Smooth muscle cell (in vitro differentiated cells): Measurements from ENCODE around the gene APOO. TPM values are rescaled to one million over a fixed set of nuclear protein-coding genes. Genes with fewer than 3 reads are reported as not detected.

Source experiments
- DNase-seq: peaks from one replicate; lab custom pipeline; 2025; ENCODE audit not compliant: unreplicated experiment; lab: John Stamatoyannopoulos, UW
- H2AFZ ChIP-seq: fragments of 200-600 bp; sonication (generic); 2 replicates; pipeline ENCODE4 v1.6.0; 2016; ENCODE audit warnings: antibody characterized with exemption, low read depth, mild to moderate bottlenecking
- H3F3A ChIP-seq: fragments of 200-600 bp; sonication (generic); 2 replicates; pipeline ENCODE4 v1.6.0; 2017; ENCODE audit warnings: antibody characterized with exemption, low read depth
- H3K27ac ChIP-seq: fragments of 200-600 bp; sonication (generic); 2 replicates; pipeline ENCODE4 v1.5.1; 2016; ENCODE audit warnings: low read depth, mild to moderate bottlenecking
- H3K27me3 ChIP-seq: fragments of 200-600 bp; sonication (generic); 2 replicates; pipeline ENCODE4 v1.6.1; 2016; ENCODE audit warnings: low read depth, mild to moderate bottlenecking
- H3K36me3 ChIP-seq: fragments of 200-600 bp; sonication (generic); 2 replicates; pipeline ENCODE4 v1.5.1; 2016; ENCODE audit warnings: low read depth
- H3K4me1 ChIP-seq: fragments of 200-600 bp; sonication (generic); 2 replicates; pipeline ENCODE4 v1.5.1; 2016; ENCODE audit warnings: low read depth
- H3K4me2 ChIP-seq: fragments of 200-600 bp; sonication (generic); 2 replicates; pipeline ENCODE4 v1.6.0; 2016; ENCODE audit warnings: mild to moderate bottlenecking
- H3K4me3 ChIP-seq: fragments of 200-600 bp; sonication (generic); 2 replicates; pipeline ENCODE4 v1.5.1; 2016; ENCODE audit warnings: mild to moderate bottlenecking
- H3K79me2 ChIP-seq: fragments of 200-600 bp; sonication (generic); 2 replicates; pipeline ENCODE4 v1.6.0; 2016; ENCODE audit warnings: low read depth, mild to moderate bottlenecking
- H3K9ac ChIP-seq: fragments of 200-600 bp; sonication (generic); 2 replicates; pipeline ENCODE4 v1.6.0; 2016; ENCODE audit warnings: low read depth
- H3K9me3 ChIP-seq: fragments of 200-600 bp; sonication (generic); replicated peaks from 2 replicates; pipeline ENCODE4 v1.5.1; 2016; ENCODE audit warnings: low read depth
- H4K20me1 ChIP-seq: fragments of 200-600 bp; sonication (generic); 2 replicates; pipeline ENCODE4 v1.6.0; 2016; ENCODE audit warnings: low read depth
- CTCF ChIP-seq: fragments of 200-600 bp; sonication (generic); IDR thresholded peaks from 2 replicates; pipeline ENCODE4 v1.5.1; 2017; ENCODE audit warnings: borderline replicate concordance, mild to moderate bottlenecking, antibody characterized with exemption; ENCODE audit not compliant: insufficient read depth, poor library complexity, severe bottlenecking
- WGBS: methylation state at CpG from one replicate; pipeline ENCODE4 v1.1.7; 2016; ENCODE audit warnings: low lambda C conversion rate; 5-methylcytosine and 5-hydroxymethylcytosine counted together
- polyA plus RNA-seq: library from polyadenylated mRNA; unstranded; fragments of >200 nt; fragmentation: Nextera tagmentation; extraction: Ambion mirVana; gene quantifications from 2 replicates; pipeline ENCODE4 v1.2.1, GENCODE V29; 2016
- total RNA-seq: library from RNA; depleted of rRNA; stranded (reverse); fragments of >200 nt; gene quantifications from 2 replicates; pipeline ENCODE4 v1.2.3, GENCODE V29; 2014

The APOO gene
- total and polyA plus RNA-seq, 2 experiments from 2014 or later = 38.7 to 54.3 TPM

DNA sequence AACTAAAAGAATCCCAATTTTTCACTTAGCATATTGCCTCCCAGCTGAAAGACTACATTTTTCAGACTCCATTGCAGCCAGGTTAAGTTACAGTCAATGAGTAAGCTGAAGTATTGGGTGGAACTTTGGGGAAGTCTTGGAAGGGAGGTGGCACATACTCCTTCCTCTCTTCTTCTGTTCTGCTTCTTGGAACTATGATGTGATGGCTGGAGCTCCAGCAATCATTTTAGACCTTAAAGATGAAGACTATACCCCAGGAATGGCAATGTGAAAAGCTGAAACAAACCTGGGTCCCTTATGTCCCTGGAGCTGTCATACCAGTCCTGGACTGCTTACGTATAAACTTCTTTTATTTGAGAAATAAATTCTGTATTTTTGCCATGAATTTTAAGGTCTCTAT lies 93.9 kb downstream of the APOO start:
- Histone ChIP-seq H3K79me2 (no peaks in the 10 kb centered on the region), H3K4me2 (no peak overlapping the region), H4K20me1 (no peaks in the 10 kb centered on the region), H3K4me1 (no peaks in the 10 kb centered on the region), H3K4me3 (no peak overlapping the region), H3K36me3 (no peaks in the 10 kb centered on the region), H3F3A (no peaks in the 10 kb centered on the region), H3K27ac (no peak overlapping the region), H3K9me3 (no peaks in the 10 kb centered on the region), H2AFZ (no peak overlapping the region), H3K27me3 (no peaks in the 10 kb centered on the region), H3K9ac (no peak overlapping the region)
- 93% methylated on average over 1 of the region's 1 CpG for WGBS
- DNase-seq = no peak
- no peak for TF ChIP-seq CTCF

GRCh38 chrX:23811656-23812055 lies 96.1 kb downstream of the APOO start:
- Histone ChIP-seq H3K36me3 (no peaks in the 10 kb centered on the region), H3K27me3 (no peaks in the 10 kb centered on the region), H3K4me3 (no peak overlapping the region), H3K4me2 (no peak overlapping the region), H3K79me2 (no peaks in the 10 kb centered on the region), H3F3A (peaks cover 5% of the 10 kb centered on the region), H3K27ac (no peak overlapping the region), H3K9ac (no peak overlapping the region), H3K4me1 (peaks cover 11% of the 10 kb centered on the region), H2AFZ (no peak overlapping the region), H4K20me1 (no peaks in the 10 kb centered on the region), H3K9me3 (no peaks in the 10 kb centered on the region)
- WGBS = 93% methylated on average over 6 of the region's 6 CpGs
- DNase-seq = no peak
- TF ChIP-seq CTCF = no peak

- Histone ChIP-seq H3K27ac (no peak overlapping the region), H3F3A (peaks cover 10% of the 10 kb centered on the region), H3K4me2 (no peak overlapping the region), H3K4me3 (no peak overlapping the region), H3K36me3 (no peaks in the 10 kb centered on the region), H3K27me3 (no peaks in the 10 kb centered on the region), H2AFZ (no peak overlapping the region), H3K4me1 (peaks cover 12% of the 10 kb centered on the region), H4K20me1 (no peaks in the 10 kb centered on the region), H3K9ac (no peak overlapping the region), H3K79me2 (no peaks in the 10 kb centered on the region), H3K9me3 (no peaks in the 10 kb centered on the region)
- 92% methylated on average over 10 of the region's 10 CpGs for WGBS
- DNase-seq = no peak
- no peak for TF ChIP-seq CTCF
These were observed 96.6 kb downstream of the APOO start for GRCh38 chrX:23811108-23811651.

- no peak overlapping the region for H3K27ac ChIP-seq
- 94% methylated on average over 3 of the region's 3 CpGs for WGBS
These were observed 97.5 kb downstream of the APOO start for GRCh38 chrX:23810279-23810678.

More at GRCh38 chrX:23810279-23810678, 97.5 kb downstream of the APOO start:
- TF ChIP-seq CTCF = no peak
- Histone ChIP-seq H3F3A (peaks cover 14% of the 10 kb centered on the region), H4K20me1 (no peaks in the 10 kb centered on the region), H3K36me3 (no peaks in the 10 kb centered on the region), H3K4me2 (no peak overlapping the region), H3K9me3 (no peaks in the 10 kb centered on the region), H3K9ac (no peak overlapping the region), H2AFZ (no peak overlapping the region), H3K27me3 (no peaks in the 10 kb centered on the region), H3K79me2 (no peaks in the 10 kb centered on the region), H3K4me1 (peaks cover 12% of the 10 kb centered on the region), H3K4me3 (no peak overlapping the region)
- no peak for DNase-seq
